GM23338 (cell line): ENCODE data around the gene MPP7. TPM values are rescaled to one million over a fixed set of nuclear protein-coding genes. Genes with fewer than 3 reads are reported as not detected.

Experiments
- ATAC-seq: fragments of 200-7000 bp; cut with Tn5 transposase; 3 replicates; pipeline ENCODE4 v1.9.1; 2020
- DNase-seq: peaks from one replicate; pipeline ENCODE4 v3.0.0-alpha.2; 2015; ENCODE audit warnings: low spot score
- H2AFZ ChIP-seq: fragments of 200-600 bp; sonication (generic); 2 replicates; pipeline ENCODE4 v1.8.0; 2016; ENCODE audit warnings: antibody characterized with exemption, mild to moderate bottlenecking, moderate library complexity
- H3F3A ChIP-seq: fragments of 200-600 bp; sonication (generic); replicated peaks from 2 replicates; pipeline ENCODE4 v1.8.0; 2017; ENCODE audit warnings: antibody characterized with exemption, mixed run types, low read depth
- H3K27ac ChIP-seq: fragments of 200-600 bp; sonication (generic); 2 replicates; pipeline ENCODE4 v1.6.1; 2016; ENCODE audit warnings: low read depth
- H3K27me3 ChIP-seq: fragments of 200-600 bp; sonication (generic); 2 replicates; pipeline ENCODE4 v1.8.0; 2016; ENCODE audit warnings: mild to moderate bottlenecking, mixed run types, moderate library complexity; ENCODE audit not compliant: insufficient read depth
- H3K36me3 ChIP-seq: fragments of 200-600 bp; sonication (generic); 2 replicates; pipeline ENCODE4 v1.8.0; 2016; ENCODE audit warnings: mild to moderate bottlenecking; ENCODE audit not compliant: insufficient read depth
- H3K4me1 ChIP-seq: fragments of 200-600 bp; sonication (generic); 2 replicates; pipeline ENCODE4 v1.8.0; 2016; ENCODE audit warnings: mild to moderate bottlenecking, moderate library complexity; ENCODE audit not compliant: insufficient read depth
- H3K4me2 ChIP-seq: fragments of 200-600 bp; sonication (generic); 2 replicates; pipeline ENCODE4 v1.7.1; 2017; ENCODE audit warnings: mixed run types
- H3K4me3 ChIP-seq: fragments of 200-600 bp; sonication (generic); 2 replicates; pipeline ENCODE4 v1.6.1; 2016; ENCODE audit warnings: mixed run types
- H3K79me2 ChIP-seq: fragments of 200-600 bp; sonication (generic); replicated peaks from 2 replicates; pipeline ENCODE4 v1.8.0; 2017; ENCODE audit warnings: mild to moderate bottlenecking; ENCODE audit not compliant: insufficient read depth
- H3K9me2 ChIP-seq: fragments of 200-600 bp; sonication (generic); 2 replicates; pipeline ENCODE4 v1.8.0; 2017; ENCODE audit not compliant: insufficient read depth
- H4K20me1 ChIP-seq: fragments of 200-600 bp; sonication (generic); replicated peaks from 2 replicates; pipeline ENCODE4 v1.8.0; 2017; ENCODE audit warnings: mild to moderate bottlenecking; ENCODE audit not compliant: insufficient read depth
- H3K27ac Mint-ChIP-seq: 2 replicates; pipeline ENCODE4 v1.8.0; 2020; ENCODE audit warnings: inconsistent platforms, mild to moderate bottlenecking, moderate library complexity, mixed read lengths
- H3K27me3 Mint-ChIP-seq: 3 replicates; pipeline ENCODE4 v1.8.0; 2022; ENCODE audit warnings: low read depth, mild to moderate bottlenecking, moderate library complexity, mixed read lengths, inconsistent platforms; ENCODE audit not compliant: insufficient read depth, poor library complexity
- H3K36me3 Mint-ChIP-seq: 3 replicates; pipeline ENCODE4 v1.8.0; 2021; ENCODE audit warnings: low read depth, mild to moderate bottlenecking, inconsistent platforms, moderate library complexity, mixed read lengths
- H3K4me1 Mint-ChIP-seq: 3 replicates; pipeline ENCODE4 v1.8.0; 2020; ENCODE audit warnings: mild to moderate bottlenecking, inconsistent platforms, mixed read lengths
- H3K4me3 Mint-ChIP-seq: 3 replicates; pipeline ENCODE4 v1.8.0; 2021; ENCODE audit warnings: moderate library complexity, mild to moderate bottlenecking, inconsistent platforms, mixed read lengths
- H3K9me3 Mint-ChIP-seq: 3 replicates; pipeline ENCODE4 v1.8.0; 2020; ENCODE audit warnings: moderate library complexity, mild to moderate bottlenecking, inconsistent platforms, mixed read lengths
- CREB1 ChIP-seq: fragments of 250-450 bp; sonication (Bioruptor Pico); IDR thresholded peaks from 2 replicates; pipeline ENCODE4 v1.5.0; 2020; ENCODE audit warnings: low read depth, mild to moderate bottlenecking, moderate library complexity
- CTCF ChIP-seq, 2 experiments: fragments of 200-600 bp in 1 of 2; sonication (generic) in 1 of 2; conservative IDR thresholded peaks; 2 replicates each; pipeline versions ENCODE4 v1.5.1 to v1.6.1; 2016 to 2017; ENCODE audit warnings: antibody characterized with exemption in 2 of 2, low read depth in 2 of 2, mild to moderate bottlenecking in 2 of 2, moderate library complexity in 1 of 2
- ETS1 ChIP-seq: IDR thresholded peaks from 2 replicates; pipeline ENCODE4 v1.6.1; 2016; ENCODE audit warnings: antibody characterized with exemption
- EZH2phosphoT487 ChIP-seq: fragments of 200-600 bp; sonication (generic); IDR thresholded peaks from one replicate; pipeline ENCODE4 v1.8.1; 2018; ENCODE audit warnings: antibody characterized with exemption; ENCODE audit not compliant: unreplicated experiment
- REST ChIP-seq: IDR thresholded peaks from one replicate; pipeline ENCODE4 v1.6.1; 2018; ENCODE audit warnings: antibody characterized with exemption; ENCODE audit not compliant: unreplicated experiment
- ZNF462 ChIP-seq: fragments of 250-450 bp; sonication (Bioruptor Pico); IDR thresholded peaks from 2 replicates; pipeline ENCODE4 v1.5.0; 2020; ENCODE audit warnings: mild to moderate bottlenecking, moderate library complexity
- polyA plus RNA-seq: library from polyadenylated mRNA; unstranded; fragments of >200 nt; fragmentation: Nextera tagmentation; extraction: Ambion mirVana; gene quantifications from 2 replicates; pipeline ENCODE4 v1.2.1, GENCODE V29; 2016
- total RNA-seq: library from RNA; depleted of rRNA; stranded (reverse); fragments of >200 nt; shearing (Covaris generic); gene quantifications from 2 replicates; pipeline ENCODE4 v1.2.3, GENCODE V29; 2014

MPP7 gene
- total and polyA plus RNA-seq, 2 experiments from 2014 or later: 5.0 to 8.0 TPM

GRCh38 chr10:28327491-28327880 is 24.6 kb upstream of the MPP7 start (continued):
- TF ChIP-seq ZNF462 (CRISPR knock-in tag) (no peak), EZH2phosphoT487 (no peak), CREB1 (CRISPR knock-in tag) (no peak), CTCF (conservative IDR thresholded peaks at IDR 0.05; ENCODE audit: low read depth in 2 of 2) (no peak)

GRCh38 chr10:28326516-28327490 is 23.9 kb upstream of the MPP7 start:
- H3F3A ChIP-seq: no peaks in the 10 kb centered on the region
- H4K20me1 ChIP-seq: no peaks in the 10 kb centered on the region
- H3K4me1 ChIP-seq: peaks cover 12% of the 10 kb centered on the region; the same call in 1 of the 2 replicates
- peaks cover 14% of the 10 kb centered on the region for H3K4me1 Mint-ChIP-seq
- no peaks in the 10 kb centered on the region for H3K36me3 Mint-ChIP-seq
- H3K27me3 ChIP-seq: no peaks in the 10 kb centered on the region
- peak overlapping the region; percentile 63; the same call in 1 of the 2 replicates for H2AFZ ChIP-seq
- H3K79me2 ChIP-seq: no peaks in the 10 kb centered on the region
- no peaks in the 10 kb centered on the region for H3K9me3 Mint-ChIP-seq
- no peaks in the 10 kb centered on the region for H3K9me2 ChIP-seq
- H3K27ac ChIP-seq: no peak overlapping the region
- H3K36me3 ChIP-seq: no peaks in the 10 kb centered on the region
- peak overlapping the region; percentile 51 for H3K27ac Mint-ChIP-seq
- H3K4me3 ChIP-seq: no peak overlapping the region
- peak overlapping the region; percentile 8; the same call in 1 of the 2 replicates for H3K4me2 ChIP-seq
- DNase-seq (peak; percentile 60), ATAC-seq (peak; percentile 88)
- no peaks in the 10 kb centered on the region for H3K27me3 Mint-ChIP-seq
- H3K4me3 Mint-ChIP-seq: no peak overlapping the region
- no peak for TF ChIP-seq REST
- TF ChIP-seq ETS1: no peak
- no peak for TF ChIP-seq CTCF (conservative IDR thresholded peaks at IDR 0.05; ENCODE audit: low read depth in 2 of 2)
- TF ChIP-seq CREB1 (CRISPR knock-in tag): no peak
- TF ChIP-seq EZH2phosphoT487: no peak
